GM18909 (cell line): ENCODE measurements around the gene SPDYE1.
A peak's percentile ranks its signal among the peaks of the same experiment; 100 is the strongest.
"Not testable (repeated sequence)": the region's sequence is repeated elsewhere in the genome, so short reads cannot be mapped to it uniquely, and the experiment has no call there.

Experiments
- ATAC-seq: cut with Tn5 transposase; IDR thresholded peaks from one replicate; pipeline ENCODE4 v1.9.1; 2021; ENCODE audit warnings: mild to moderate bottlenecking; ENCODE audit not compliant: unreplicated experiment, poor library complexity

SPDYE1 gene

GRCh38 chr7:43990011-43990585, 7.6 kb upstream of the SPDYE1 start:
- not testable (repeated sequence) for ATAC-seq

GRCh38 chr7:43990829-43991228, 6.9 kb upstream of the SPDYE1 start:
- not testable (repeated sequence) for ATAC-seq

GRCh38 chr7:43992896-43993295, 4.8 kb upstream of the SPDYE1 start:
- ATAC-seq, result peak; percentile 91

DNA sequence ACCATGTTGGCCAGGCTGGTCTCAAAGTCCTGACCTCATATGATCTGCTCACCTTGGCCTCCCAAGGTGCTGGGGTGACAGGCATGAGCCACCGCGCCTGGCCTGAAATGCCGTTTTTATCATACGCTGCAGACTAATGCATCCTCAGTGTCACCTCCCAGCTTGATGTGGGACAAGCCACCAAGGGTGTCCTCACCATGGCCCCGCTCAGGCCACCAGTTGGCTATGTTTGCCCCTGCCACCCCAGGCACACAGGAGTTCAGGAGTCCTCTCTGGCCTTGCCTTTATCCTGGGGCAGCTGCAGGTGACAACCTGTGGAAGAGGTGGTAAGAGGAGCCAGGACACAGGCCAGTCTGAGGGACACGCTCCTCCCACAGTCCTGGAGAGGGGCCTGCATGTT, 3.0 kb upstream of the SPDYE1 start:
- not testable (repeated sequence) for ATAC-seq

DNA sequence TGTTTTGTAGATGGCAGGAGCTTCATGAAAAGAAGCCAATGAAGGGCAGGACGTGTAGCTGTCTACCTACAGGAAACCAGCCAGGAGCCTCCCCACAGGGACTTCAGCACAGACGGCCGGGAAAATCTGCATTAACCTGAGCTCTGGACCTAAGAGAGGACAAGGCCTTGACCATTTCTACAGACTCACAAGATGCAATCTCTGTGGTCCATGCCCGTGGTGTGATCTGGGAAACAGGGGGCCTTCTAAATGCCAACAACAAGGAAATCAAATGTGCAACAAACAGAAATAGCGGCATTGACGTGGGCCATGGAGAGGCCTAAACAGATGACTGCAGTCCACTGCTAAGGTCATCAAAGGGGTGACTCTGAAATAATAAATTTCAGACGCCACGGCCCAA, 14.4 kb downstream of the SPDYE1 start:
- not testable (repeated sequence) for ATAC-seq

DNA sequence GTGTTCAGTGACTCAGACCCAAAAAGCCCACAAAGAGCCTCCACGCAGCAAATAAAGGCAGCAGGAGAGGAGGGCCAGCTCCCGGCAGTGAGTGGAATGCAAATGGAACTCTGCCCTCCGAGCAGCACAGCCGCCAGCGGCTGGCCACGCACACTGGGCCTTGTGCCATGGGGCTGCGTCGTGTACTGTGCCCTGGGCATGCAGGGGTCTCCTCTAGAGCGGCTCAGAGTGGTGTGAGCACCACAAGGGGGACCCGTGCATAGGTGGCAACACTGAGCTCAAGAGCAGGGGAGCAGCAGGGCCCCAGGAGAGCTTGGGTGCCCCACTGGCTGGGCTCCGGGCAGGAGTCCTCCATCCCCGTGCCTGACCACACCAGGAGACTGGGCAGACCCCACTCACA, 17.4 kb downstream of the SPDYE1 start:
- not testable (repeated sequence) for ATAC-seq

DNA sequence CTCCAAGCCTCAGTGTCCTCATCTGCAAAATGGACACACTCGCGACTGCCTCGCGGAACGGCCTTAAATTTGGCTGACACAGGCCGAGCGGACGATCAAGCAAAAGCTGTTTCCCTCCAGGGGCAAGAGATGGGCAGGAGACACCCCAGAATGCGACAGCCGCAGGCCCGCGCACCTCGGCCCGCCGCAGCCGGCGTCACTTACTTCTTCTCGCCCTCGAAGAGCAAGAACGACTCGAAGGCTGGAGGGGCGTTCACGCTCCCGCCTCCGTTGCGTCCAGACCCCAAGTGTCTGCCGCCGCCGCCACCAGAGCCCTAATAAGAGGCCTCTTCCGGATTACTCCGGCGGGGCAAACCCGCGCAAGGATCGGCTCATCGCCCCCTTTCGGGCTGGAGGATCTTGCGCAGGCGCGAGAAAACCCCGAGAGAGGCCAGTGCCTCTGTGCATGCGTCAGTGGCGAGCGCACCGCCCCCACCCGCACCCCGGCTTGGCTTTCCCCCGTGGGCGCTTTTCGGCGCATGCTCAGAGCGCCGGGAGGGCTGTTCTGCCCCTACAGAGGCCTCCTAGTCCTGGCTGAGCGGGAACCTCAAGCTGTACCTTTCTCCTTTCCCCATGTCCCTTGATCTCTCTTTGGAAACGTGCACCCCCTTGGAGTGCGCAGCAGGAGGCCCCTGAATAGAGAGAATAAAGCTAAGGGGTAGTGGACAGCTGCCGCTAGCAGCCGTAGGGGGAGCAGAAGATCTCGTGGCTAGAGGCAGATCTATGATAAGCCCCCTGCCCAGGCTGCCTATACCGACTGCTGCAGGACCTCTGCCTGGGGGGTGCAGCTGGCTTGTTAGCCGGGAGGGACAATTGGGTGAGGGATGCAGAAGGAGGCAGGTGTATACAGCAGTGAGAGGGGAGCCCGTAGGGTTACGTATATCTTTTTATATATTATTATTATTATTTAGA, 21.4 kb downstream of the SPDYE1 start:
- ATAC-seq, result peak; percentile 94

DNA sequence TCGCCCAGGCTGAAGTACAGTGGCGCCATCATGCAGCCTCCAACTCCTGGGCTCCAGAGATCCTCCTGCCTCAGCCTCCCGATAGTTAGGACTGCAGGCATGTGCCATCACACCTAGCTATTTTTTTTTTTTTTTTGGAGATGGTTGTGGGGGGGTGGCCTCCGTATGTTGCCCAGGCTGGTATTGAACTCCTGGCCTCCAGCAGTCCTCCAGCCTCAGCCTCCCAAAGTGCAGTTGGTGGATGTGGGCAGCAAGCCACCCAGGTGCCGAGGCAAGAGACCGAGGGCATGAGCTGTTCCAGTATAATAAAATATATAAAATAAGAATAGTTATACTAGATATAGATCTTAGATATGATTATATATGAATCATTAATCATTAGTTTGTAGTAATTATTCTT, 22.1 kb downstream of the SPDYE1 start:
- not testable (repeated sequence) for ATAC-seq

- not testable (repeated sequence) for ATAC-seq
Observed at GRCh38 chr7:44022069-44022468, 24.4 kb downstream of the SPDYE1 start.

DNA sequence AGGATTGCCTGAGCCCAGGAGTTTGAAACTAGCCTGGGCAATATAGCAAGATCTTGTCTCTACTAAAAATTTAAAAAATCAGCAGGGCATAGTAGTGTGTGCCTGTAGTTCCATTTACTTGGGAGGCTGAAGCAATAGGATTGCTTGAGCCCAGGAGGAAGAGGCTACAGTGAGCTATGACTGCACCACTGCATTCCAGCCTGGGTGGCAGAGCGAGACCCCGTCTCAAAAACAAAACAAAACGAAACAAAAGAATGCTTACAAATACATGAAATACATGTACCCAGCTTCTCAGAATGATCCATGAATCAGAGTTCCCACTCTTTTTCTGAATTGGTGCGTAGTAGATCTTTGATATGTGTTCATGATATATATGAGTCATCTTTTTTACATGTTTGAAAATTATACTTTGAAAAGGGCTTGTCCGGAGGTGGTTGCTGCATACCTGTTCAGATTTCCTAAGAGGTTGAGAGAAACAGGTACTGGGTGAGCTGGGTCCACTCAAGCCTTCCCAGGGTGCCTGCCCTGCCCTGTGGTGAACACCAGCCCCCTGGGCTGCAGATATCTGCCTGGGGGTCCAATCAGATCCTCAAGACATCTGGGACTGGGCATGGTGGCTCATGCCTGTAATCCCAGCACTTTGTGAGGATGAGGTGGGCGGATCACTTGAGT, 25.2 kb downstream of the SPDYE1 start:
- not testable (repeated sequence) for ATAC-seq

GRCh38 chr7:44029433-44029832, 31.7 kb downstream of the SPDYE1 start:
- not testable (repeated sequence) for ATAC-seq

- not testable (repeated sequence) for ATAC-seq
Observed at GRCh38 chr7:44030029-44030428, 32.3 kb downstream of the SPDYE1 start.

GRCh38 chr7:44031319-44031718, 33.6 kb downstream of the SPDYE1 start:
- ATAC-seq, result not testable (repeated sequence)

DNA sequence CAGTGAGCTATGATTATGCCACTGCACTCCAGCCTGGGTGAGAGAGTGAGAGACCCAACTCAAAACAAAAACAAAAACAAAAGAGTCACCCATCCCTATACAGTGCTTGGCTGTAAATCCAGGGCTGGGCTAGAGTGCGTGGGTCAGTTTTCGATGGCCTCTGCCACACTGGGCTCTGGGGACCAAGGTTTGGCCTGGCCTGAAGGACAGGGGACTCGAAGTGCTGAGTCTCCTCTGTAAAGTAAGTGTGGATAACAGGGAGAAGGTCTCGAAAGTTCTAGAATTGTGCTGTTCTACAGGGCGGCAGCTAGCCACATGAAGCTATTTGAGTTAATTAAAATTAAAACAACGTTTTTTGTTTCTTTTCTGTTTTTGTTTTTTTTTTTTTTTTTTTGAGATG, 34.3 kb downstream of the SPDYE1 start:
- not testable (repeated sequence) for ATAC-seq

- ATAC-seq, result not testable (repeated sequence)
Observed at GRCh38 chr7:44033971-44034844, 36.5 kb downstream of the SPDYE1 start.

GRCh38 chr7:44036364-44036763, 38.7 kb downstream of the SPDYE1 start:
- ATAC-seq, result not testable (repeated sequence)

DNA sequence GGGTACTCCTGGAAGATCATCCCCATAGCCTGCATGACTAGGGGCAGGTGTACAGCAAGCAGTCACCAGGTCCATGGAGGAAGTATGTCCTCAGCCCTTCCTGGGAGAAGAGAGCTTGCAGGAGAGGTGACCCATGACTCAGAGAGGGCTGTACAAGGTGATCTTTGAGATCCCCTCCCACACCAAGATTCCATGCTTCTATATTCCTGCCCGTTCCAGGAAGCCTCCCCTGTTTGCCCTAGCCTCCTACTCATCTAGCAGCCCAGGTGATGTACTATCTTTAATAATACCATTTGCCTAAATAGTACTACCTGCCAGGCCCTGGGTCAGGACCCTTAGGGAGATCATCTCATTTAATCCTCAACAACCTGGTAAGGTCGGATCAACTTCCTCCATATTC, 40.3 kb downstream of the SPDYE1 start:
- not testable (repeated sequence) for ATAC-seq

DNA sequence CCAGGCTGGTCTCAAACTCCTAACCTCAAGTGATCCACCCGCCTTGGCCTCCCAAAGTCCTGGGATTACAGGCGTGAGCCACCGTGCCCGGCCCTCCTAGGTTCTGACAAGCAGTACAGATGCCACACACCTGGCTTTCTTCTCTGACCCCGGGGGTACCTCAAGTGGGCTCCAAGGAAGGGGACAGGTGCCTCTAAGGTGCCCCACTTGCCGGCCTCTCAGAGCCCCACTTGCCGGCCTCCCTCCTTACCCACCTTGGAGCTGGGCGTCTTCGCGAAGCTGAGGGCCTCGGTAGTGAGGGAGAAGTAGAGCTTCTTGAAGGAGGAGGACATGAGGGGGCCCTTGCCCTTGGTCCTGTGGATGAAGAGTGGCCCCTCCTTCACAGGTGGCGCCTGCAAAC, 40.9 kb downstream of the SPDYE1 start:
- not testable (repeated sequence) for ATAC-seq

GRCh38 chr7:44038961-44039558, 41.4 kb downstream of the SPDYE1 start:
- peak; percentile 78 for ATAC-seq
